Thyroid gland (tissue), 4 donors: ENCODE data around the gene TPK1.

ENCODE experiments used
- POLR2A ChIP-seq, 2 donors: fragments of 450-650 bp; IDR thresholded peaks; one replicate each; pipeline ENCODE4 v1.6.1; 2017; ENCODE audit warnings: antibody characterized with exemption in 2 of 2, mild to moderate bottlenecking in 2 of 2, moderate library complexity in 1 of 2
- TF ChIP-seq, protein P1 (sequence below), 6 experiments: fragments of 200-600 bp in 3 of 6; fragments of 450-650 bp in 3 of 6; sonication (generic) in 3 of 6; IDR thresholded peaks; one replicate each; pipeline ENCODE4 v1.5.1; 2016 to 2019; ENCODE audit warnings: antibody characterized with exemption in 6 of 6, mild to moderate bottlenecking in 2 of 6, inconsistent platforms in 1 of 6, moderate library complexity in 1 of 6

- no peak for TF ChIP-seq POLR2A (IDR thresholded peaks at IDR 0.05)
- TF ChIP-seq, protein P1, sequence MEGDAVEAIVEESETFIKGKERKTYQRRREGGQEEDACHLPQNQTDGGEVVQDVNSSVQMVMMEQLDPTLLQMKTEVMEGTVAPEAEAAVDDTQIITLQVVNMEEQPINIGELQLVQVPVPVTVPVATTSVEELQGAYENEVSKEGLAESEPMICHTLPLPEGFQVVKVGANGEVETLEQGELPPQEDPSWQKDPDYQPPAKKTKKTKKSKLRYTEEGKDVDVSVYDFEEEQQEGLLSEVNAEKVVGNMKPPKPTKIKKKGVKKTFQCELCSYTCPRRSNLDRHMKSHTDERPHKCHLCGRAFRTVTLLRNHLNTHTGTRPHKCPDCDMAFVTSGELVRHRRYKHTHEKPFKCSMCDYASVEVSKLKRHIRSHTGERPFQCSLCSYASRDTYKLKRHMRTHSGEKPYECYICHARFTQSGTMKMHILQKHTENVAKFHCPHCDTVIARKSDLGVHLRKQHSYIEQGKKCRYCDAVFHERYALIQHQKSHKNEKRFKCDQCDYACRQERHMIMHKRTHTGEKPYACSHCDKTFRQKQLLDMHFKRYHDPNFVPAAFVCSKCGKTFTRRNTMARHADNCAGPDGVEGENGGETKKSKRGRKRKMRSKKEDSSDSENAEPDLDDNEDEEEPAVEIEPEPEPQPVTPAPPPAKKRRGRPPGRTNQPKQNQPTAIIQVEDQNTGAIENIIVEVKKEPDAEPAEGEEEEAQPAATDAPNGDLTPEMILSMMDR (IDR thresholded peaks at IDR 0.05) = no peak
Measured at GRCh38 chr7:144545330-144545729, 290.5 kb downstream of the TPK1 start.
